HuH-7 (cell line): ENCODE data around the gene PRB4.
"Not testable (repeated sequence)": the region's sequence is repeated elsewhere in the genome, so short reads cannot be mapped to it uniquely, and the experiment has no call there.

Source experiments
- DNase-seq: peaks from one replicate; pipeline ENCODE4 v3.0.0; 2011; ENCODE audit warnings: low spot score

PRB4 gene

DNA sequence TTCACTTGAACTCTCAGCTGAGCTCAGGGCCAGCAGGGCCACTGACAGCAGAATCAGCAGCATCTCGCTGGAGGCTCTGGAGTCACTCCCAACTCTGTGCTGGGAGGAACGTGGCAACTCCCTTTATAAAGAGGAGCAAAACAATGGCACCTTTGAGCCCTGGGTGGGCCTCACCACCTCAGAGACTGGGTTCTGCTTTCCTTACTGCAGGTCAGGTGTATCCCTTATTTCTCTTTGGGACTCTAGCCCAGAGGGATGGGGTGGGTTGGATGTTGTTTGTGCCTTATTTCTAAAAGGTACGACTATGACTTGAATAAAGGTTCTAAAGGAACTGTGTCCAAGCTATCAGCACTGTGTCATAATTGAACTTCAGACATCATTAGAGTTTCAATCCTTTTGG lies at the start of gene PRB4:
Gene PRB4 (minus strand): TSS at position 101 of the 400 bp plus-strand sequence. CDS start 38 bp downstream, at position 63.
- DNase-seq = no peak

DNA sequence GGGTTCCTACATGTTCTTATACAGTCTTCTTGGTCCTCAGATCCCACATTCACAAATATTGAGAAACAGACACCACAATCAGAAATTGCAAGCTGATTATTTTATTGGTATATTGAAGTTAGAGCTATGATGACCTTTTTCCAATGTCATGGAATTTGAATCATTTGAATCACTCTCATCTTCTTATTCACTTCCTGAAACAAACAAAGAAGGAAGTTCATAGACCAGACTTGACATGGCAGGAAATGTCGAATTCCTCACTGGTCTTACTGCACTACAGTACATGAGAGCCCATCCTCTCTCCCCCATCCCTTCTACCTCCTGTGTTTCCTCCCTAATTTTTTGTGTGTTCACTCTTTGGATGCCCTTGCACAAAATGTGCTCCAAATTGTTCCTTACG lies 41.5 kb upstream of the PRB4 start:
- DNase-seq = not testable (repeated sequence)

DNA sequence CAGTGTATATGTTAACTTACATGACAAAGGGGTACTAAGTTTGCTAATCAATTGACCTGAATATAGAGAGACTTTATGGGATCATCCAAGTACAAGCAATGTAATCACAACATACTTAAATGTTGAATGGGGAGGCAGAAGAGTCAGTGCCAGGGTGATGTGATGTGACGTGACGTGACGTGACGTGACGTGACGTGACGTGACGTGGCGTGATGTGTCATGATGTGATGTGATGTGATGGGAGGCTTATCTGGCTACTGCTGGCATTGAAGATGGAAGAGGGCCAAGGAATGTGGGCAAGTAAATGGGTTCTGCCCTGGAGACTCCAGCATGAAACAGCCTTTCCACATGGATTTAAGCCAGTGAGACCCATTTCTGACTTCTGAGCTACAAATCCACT lies 38.2 kb upstream of the PRB4 start:
- DNase-seq = no peak

DNA sequence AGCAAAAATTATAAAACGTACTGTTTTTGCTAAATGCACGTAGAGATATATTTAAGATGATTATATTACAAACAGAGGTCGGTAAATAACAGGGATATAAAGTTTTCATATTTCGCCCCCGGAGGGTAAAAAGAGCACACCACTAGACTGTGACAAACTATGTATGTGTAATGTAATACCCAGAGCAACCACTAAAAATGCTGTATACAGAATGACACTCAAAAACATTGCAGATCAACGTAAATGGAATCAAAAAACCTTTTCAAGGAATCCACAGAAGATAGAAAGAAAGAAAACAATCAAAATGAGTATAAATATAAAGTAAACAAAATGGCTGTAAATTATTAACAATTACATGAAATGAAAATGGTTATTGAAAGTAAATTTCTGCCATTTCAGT lies 37.6 kb upstream of the PRB4 start:
- DNase-seq = peak; percentile 3

DNA sequence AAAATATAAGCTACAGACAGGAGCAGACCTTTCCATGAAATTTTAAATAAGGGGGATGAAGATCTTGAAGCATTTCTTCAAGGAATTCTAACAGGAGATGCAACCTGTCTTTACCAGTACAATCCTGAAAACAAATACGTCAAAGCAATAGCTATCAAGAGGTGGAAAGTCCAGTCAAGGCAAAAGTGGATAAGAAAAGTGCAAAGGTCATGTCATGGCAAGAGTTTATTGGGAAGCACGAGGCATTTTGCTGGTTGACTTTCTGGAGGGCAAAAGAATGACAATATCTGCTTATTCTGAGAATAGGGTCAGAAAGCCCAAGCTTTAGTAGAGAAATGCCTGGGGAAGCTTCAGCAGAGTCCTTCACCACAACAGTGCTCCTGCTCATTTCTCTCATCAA lies 34.3 kb upstream of the PRB4 start:
- DNase-seq = no peak

DNA sequence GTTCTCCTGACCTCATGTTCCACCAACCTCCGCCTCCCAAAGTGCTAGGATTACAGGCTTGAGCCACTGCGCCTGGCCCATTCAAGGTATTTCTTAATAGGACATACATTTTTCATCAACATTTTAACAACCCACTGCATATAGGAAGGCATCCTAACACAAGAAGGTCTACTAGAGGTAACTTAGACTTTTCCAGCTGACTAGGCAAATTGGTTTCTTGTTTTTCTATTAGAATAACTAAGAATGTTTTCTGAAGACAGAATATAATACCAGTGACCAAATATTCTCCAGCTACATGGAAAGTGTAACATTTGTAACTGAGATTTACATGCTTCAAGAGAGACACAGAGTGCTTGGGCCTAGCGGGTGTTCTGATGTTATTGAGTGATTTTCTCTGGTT lies 14.2 kb upstream of the PRB4 start:
- DNase-seq = no peak

DNA sequence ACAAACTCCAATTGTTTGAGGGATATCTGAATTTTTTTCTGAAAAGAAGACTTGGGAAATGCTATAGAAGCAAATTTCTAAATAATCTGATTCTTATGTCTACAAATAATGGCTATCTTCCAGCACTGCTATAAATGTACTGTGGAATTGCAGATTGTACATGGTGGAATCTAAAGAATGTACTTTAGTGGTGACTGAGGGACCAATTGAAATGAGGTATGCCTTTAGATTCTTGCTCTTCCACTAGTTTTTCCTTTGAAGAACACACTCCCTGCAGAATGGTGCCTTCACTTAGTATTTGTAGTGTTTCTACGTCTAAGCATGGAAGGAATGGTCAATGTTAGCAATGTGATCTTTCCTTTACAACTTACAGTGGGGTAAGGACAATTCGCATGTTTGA lies 11.7 kb upstream of the PRB4 start:
- no peak for DNase-seq

DNA sequence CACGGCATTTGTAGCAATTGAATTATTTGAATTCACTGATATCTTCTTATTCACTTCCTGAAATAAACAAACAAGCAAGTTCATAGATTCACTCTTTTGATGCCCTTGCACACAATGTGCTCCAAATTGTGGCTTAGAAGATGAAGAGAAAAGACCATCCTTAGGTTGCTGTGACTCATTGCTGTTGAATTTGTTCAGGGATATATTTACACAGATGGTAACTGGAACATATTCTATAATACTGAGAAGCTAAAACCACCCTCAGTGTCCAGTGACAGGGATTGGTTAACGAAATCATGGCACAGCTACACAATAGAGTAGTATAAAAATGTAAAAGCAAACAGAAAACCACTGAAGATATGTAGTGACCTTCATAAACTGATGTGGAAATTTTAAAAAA lies 3.1 kb downstream of the PRB4 start:
- no peak for DNase-seq

DNA sequence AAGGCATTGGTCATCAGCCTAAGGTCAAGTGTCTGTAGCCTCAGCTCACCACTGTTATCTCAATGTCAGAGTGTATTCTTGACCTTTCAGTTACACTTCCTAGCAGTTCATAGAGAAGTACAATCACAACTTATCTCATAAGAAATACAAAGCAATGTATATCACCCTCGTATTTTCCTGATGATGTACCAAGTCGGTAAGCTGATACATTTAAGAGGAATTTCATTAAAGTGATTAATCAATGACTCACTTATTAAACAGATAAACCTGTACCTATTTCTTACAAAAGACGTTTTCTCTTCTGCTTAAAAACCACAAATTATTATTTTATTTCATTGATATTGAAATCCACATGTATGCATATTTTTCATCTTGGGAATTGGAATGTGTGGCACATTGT lies 36.8 kb downstream of the PRB4 start:
- no peak for DNase-seq

DNA sequence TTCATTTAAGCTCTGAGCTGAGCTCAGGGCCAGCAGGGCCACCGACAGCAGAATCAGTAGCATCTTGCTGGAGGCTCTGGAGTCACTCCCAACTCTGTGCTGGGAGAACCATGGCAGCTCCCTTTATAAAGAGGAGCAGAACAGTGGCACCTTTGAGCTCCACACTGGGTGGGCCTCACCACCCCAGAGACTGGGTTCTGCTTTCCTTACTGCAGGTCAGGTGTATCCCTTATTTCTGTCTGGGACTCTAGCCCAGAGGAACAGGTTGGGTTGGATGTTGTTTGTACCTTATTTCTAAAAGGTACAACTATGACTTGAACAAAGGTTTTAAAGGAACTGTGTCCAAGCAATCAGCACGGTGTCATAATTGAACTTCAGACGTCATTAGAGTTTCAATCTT lies 40.6 kb downstream of the PRB4 start, which contains the start of gene PRB3:
Gene PRB3 (minus strand): TSS at position 101 of the 400 bp plus-strand sequence. CDS start 38 bp downstream, at position 63.
- DNase-seq = no peak

DNA sequence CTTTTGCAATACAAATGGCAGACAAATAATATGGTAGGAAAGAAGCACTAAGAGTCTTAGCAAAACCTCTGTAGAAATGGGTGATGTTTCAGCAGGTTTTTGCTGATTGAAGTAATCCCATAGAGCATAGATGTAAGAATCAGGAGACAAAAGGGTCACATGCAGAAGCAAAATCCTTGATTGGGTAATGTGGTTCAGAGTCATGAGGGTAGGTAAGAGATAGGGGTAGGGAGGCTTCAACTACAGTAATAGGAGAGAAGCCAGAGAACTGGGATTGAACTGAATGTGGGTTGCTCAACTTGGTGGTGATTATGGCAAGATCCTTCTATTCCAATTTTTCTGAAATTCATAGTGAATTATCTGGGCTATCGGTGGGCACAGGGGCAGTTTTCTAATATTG lies 45.7 kb downstream of the PRB4 start:
- no peak for DNase-seq
